Thyroid gland (tissue), 4 donors: ENCODE results near the gene HS6ST2.

Experiments
- POLR2A ChIP-seq, 2 donors: fragments of 450-650 bp; IDR thresholded peaks; one replicate each; pipeline ENCODE4 v1.6.1; 2017; ENCODE audit warnings: antibody characterized with exemption in 2 of 2, mild to moderate bottlenecking in 2 of 2, moderate library complexity in 1 of 2
- TF ChIP-seq, protein P1 (sequence below), 6 experiments: fragments of 200-600 bp in 3 of 6; fragments of 450-650 bp in 3 of 6; sonication (generic) in 3 of 6; IDR thresholded peaks; one replicate each; pipeline ENCODE4 v1.5.1; 2016 to 2019; ENCODE audit warnings: antibody characterized with exemption in 6 of 6, mild to moderate bottlenecking in 2 of 6, inconsistent platforms in 1 of 6, moderate library complexity in 1 of 6

DNA sequence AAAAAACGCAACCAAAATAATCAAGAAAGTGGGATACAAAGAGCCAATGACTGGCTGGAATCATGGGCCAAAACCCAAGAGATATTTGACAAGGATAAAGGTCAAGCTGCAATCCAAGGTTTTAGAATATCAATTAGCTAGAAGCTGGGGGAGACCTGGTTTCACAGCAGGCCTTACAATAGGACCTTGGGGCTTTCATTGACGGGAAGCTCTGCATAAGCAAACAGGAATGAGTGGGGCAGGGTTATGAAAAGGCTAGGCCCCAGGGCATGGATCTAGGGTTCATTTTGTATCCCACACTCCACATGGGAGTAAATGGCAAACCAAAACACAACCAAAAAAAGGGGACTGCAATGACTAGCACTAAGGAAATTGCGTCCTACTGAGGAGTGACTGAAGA lies 215.3 kb downstream of the HS6ST2 start:
- TF ChIP-seq, protein P1, sequence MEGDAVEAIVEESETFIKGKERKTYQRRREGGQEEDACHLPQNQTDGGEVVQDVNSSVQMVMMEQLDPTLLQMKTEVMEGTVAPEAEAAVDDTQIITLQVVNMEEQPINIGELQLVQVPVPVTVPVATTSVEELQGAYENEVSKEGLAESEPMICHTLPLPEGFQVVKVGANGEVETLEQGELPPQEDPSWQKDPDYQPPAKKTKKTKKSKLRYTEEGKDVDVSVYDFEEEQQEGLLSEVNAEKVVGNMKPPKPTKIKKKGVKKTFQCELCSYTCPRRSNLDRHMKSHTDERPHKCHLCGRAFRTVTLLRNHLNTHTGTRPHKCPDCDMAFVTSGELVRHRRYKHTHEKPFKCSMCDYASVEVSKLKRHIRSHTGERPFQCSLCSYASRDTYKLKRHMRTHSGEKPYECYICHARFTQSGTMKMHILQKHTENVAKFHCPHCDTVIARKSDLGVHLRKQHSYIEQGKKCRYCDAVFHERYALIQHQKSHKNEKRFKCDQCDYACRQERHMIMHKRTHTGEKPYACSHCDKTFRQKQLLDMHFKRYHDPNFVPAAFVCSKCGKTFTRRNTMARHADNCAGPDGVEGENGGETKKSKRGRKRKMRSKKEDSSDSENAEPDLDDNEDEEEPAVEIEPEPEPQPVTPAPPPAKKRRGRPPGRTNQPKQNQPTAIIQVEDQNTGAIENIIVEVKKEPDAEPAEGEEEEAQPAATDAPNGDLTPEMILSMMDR (IDR thresholded peaks at IDR 0.05): no peak
- TF ChIP-seq POLR2A (IDR thresholded peaks at IDR 0.05): no peak
